Stimulated activated memory B cell treated with anti-CD40 and anti-IgM and Interleukin-4, amounts not matched to agents 10 μg/mL and 1 μg/mL and 100 μg/mL, for 72 hours (primary cell): ENCODE measurements around the gene AGA.

Experiments used
- ATAC-seq: fragments of 150-1000 bp; cut with Tn5 transposase; 2 replicates; pipeline ENCODE4 v1.10.0; 2021
- H3K27ac Mint-ChIP-seq: one replicate; pipeline ENCODE4 v1.8.0; 2022; ENCODE audit warnings: mild to moderate bottlenecking, mixed read lengths
- H3K27me3 Mint-ChIP-seq: one replicate; pipeline ENCODE4 v1.8.0; 2022; ENCODE audit warnings: mixed read lengths
- H3K36me3 Mint-ChIP-seq: one replicate; pipeline ENCODE4 v1.8.0; 2022; ENCODE audit warnings: mixed read lengths
- H3K4me1 Mint-ChIP-seq: one replicate; pipeline ENCODE4 v1.8.0; 2022; ENCODE audit warnings: mixed read lengths
- H3K4me3 Mint-ChIP-seq: one replicate; pipeline ENCODE4 v1.8.0; 2022; ENCODE audit warnings: mild to moderate bottlenecking, moderate library complexity, mixed read lengths
- H3K9me3 Mint-ChIP-seq: one replicate; pipeline ENCODE4 v1.8.0; 2022; ENCODE audit warnings: mixed read lengths

The AGA gene

DNA sequence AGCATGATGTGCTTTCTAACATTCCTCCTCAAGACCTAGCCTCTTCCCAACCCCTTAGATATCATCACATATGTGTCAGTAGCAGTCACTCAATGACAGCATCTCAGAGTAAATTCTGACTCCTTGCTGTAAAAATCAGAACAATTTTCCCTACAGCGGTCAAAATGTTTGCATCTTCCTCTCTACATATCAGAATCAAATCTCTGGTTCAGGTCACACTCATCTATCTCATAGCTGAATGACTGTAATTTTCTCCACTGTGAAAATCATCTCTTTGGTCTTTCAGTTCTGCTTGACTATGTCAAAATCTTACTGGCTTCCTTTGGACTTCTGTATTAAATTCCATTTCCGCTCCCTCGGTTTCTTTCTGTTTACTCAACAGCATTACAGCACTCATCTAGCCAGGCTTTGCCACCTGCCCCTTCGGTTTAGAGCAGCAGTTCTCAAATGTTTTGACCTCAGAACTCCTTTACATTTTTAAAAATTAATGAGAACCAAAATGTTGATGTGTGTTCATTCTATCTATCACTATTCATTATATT is 57.3 kb downstream of the AGA start:
- H3K27ac Mint-ChIP-seq, result no peak overlapping the region
- no peak overlapping the region for H3K4me3 Mint-ChIP-seq
- H3K27me3 Mint-ChIP-seq, result peaks cover 16% of the 10 kb centered on the region
- H3K4me1 Mint-ChIP-seq, result no peaks in the 10 kb centered on the region
- no peaks in the 10 kb centered on the region for H3K9me3 Mint-ChIP-seq
- ATAC-seq, result no peak
- no peaks in the 10 kb centered on the region for H3K36me3 Mint-ChIP-seq

DNA sequence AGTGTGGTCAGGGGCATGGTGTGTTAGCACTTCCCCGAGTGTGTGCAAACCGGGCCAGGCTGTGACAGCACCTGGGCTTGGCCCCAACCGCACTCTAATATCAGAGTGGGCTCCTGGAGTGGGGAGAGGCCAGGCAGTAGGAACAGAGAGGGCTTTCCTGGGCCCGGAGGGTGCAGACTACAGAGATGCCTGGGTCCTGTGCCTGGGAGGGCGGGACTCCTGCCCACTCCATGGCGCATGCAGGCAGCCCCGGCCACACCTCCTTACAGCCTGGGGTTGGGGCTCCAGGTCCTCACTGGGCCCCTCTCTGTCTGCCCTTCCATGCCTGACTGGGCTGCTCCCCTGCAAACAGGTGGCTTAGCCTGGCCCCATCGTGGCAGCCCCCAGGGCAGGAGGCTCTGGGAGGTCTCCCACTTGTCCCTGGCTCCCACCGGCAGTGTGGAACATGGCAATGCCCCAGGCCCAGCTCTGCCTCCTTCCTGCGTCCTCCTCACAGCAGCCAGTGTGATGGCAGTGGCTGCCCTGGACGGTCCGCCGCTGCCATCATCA is 60.4 kb downstream of the AGA start:
- no peaks in the 10 kb centered on the region for H3K9me3 Mint-ChIP-seq

More for the DNA sequence above, 60.4 kb downstream of the AGA start:
- no peaks in the 10 kb centered on the region for H3K36me3 Mint-ChIP-seq
- no peak overlapping the region for H3K4me3 Mint-ChIP-seq
- H3K27ac Mint-ChIP-seq, result no peak overlapping the region
- H3K27me3 Mint-ChIP-seq, result peaks cover 16% of the 10 kb centered on the region
- no peaks in the 10 kb centered on the region for H3K4me1 Mint-ChIP-seq
- peak; percentile 35 for ATAC-seq
